Stimulated activated CD4-positive, alpha-beta T cell treated with anti-CD3 and anti-CD28 coated beads, Interleukin-4, amount 100 ng/mL, for 1 hour (primary cell): ENCODE data around the gene GIMAP4.
A peak's percentile ranks its signal among the peaks of the same experiment; 100 is the strongest.
"Not testable (repeated sequence)": the region's sequence is repeated elsewhere in the genome, so short reads cannot be mapped to it uniquely, and the experiment has no call there.

Source experiments
- DNase-seq: peaks from one replicate; pipeline ENCODE4 v3.0.0-alpha.2; 2020

GIMAP4 gene

GRCh38 chr7:150567169-150567568 is at the start of gene GIMAP4:
GIMAP4 (plus strand) TSS chr7:150567390; CDS start chr7:150569902, 2,512 bp downstream.
- DNase-seq = no peak

- no peak for DNase-seq
Measured at GRCh38 chr7:150519310-150519709, 47.9 kb upstream of the GIMAP4 start.

GRCh38 chr7:150520145-150520544 is 47.0 kb upstream of the GIMAP4 start:
- no peak for DNase-seq

- DNase-seq = not testable (repeated sequence)
Measured at GRCh38 chr7:150522931-150523330, 44.3 kb upstream of the GIMAP4 start.

GRCh38 chr7:150524018-150524417 is 43.2 kb upstream of the GIMAP4 start:
- no peak for DNase-seq

GRCh38 chr7:150531704-150532103 is 35.5 kb upstream of the GIMAP4 start:
- DNase-seq = no peak

GRCh38 chr7:150538259-150538658 is 28.9 kb upstream of the GIMAP4 start:
- DNase-seq = no peak

- no peak for DNase-seq
Measured at GRCh38 chr7:150553163-150553562, 14.0 kb upstream of the GIMAP4 start.

GRCh38 chr7:150556521-150557138 is 10.6 kb upstream of the GIMAP4 start:
- DNase-seq = no peak

GRCh38 chr7:150560486-150560885 is 6.7 kb upstream of the GIMAP4 start:
- no peak for DNase-seq

GRCh38 chr7:150562919-150563318 is 4.3 kb upstream of the GIMAP4 start:
- no peak for DNase-seq

- DNase-seq = no peak
Measured at GRCh38 chr7:150564006-150564405, 3.2 kb upstream of the GIMAP4 start.

- DNase-seq = no peak
Measured at GRCh38 chr7:150564566-150564965, 2.6 kb upstream of the GIMAP4 start.

- no peak for DNase-seq
Measured at GRCh38 chr7:150565239-150565638, 2.0 kb upstream of the GIMAP4 start.

GRCh38 chr7:150566123-150566522 is 1.1 kb upstream of the GIMAP4 start:
- DNase-seq = no peak

GRCh38 chr7:150566572-150566971 is 618 bp upstream of the GIMAP4 start:
- no peak for DNase-seq

GRCh38 chr7:150567871-150568301 is 696 bp downstream of the GIMAP4 start:
- DNase-seq = no peak

GRCh38 chr7:150568714-150569113 is 1.5 kb downstream of the GIMAP4 start:
- peak; percentile 20 for DNase-seq

- no peak for DNase-seq
Measured at GRCh38 chr7:150569245-150569955, 2.2 kb downstream of the GIMAP4 start.

GRCh38 chr7:150570556-150571465 is 3.6 kb downstream of the GIMAP4 start:
- DNase-seq = no peak

- DNase-seq = no peak
Measured at GRCh38 chr7:150572496-150572895, 5.3 kb downstream of the GIMAP4 start.

- DNase-seq = not testable (repeated sequence)
Measured at GRCh38 chr7:150579979-150580637, 12.9 kb downstream of the GIMAP4 start.
